HG03558 (cell line): ENCODE measurements around the gene CD151.

ENCODE experiments used
- ATAC-seq: cut with Tn5 transposase; IDR thresholded peaks from one replicate; pipeline ENCODE4 v1.9.1; 2021; ENCODE audit warnings: moderate number of reproducible peaks; ENCODE audit not compliant: unreplicated experiment; ENCODE audit errors: extremely low read depth

The CD151 gene

GRCh38 chr11:854601-855329 is 22.0 kb downstream of the CD151 start:
- no peak for ATAC-seq

- no peak for ATAC-seq
Measured at GRCh38 chr11:855330-855674, 22.6 kb downstream of the CD151 start.

- ATAC-seq, result no peak
Measured at GRCh38 chr11:855796-856195, 23.0 kb downstream of the CD151 start.

GRCh38 chr11:856397-856796 is 23.6 kb downstream of the CD151 start:
- no peak for ATAC-seq

GRCh38 chr11:858053-858761 is 25.5 kb downstream of the CD151 start:
- no peak for ATAC-seq

- no peak for ATAC-seq
Measured at GRCh38 chr11:858762-859339, 26.1 kb downstream of the CD151 start.

- ATAC-seq, result no peak
Measured at GRCh38 chr11:859394-860131, 26.8 kb downstream of the CD151 start.

GRCh38 chr11:860234-861104 is 27.7 kb downstream of the CD151 start:
- no peak for ATAC-seq

- no peak for ATAC-seq
Measured at GRCh38 chr11:861105-861479, 28.3 kb downstream of the CD151 start.

- no peak for ATAC-seq
Measured at GRCh38 chr11:862081-862661, 29.4 kb downstream of the CD151 start.

- ATAC-seq, result no peak
Measured at GRCh38 chr11:862696-863022, 29.9 kb downstream of the CD151 start.

- ATAC-seq, result no peak
Measured at GRCh38 chr11:863023-863909, 30.5 kb downstream of the CD151 start.

GRCh38 chr11:863910-864827 is 31.4 kb downstream of the CD151 start:
- no peak for ATAC-seq

GRCh38 chr11:864898-865297 is 32.1 kb downstream of the CD151 start:
- no peak for ATAC-seq

GRCh38 chr11:865462-866430 is 33.0 kb downstream of the CD151 start:
- no peak for ATAC-seq

- ATAC-seq, result no peak
Measured at GRCh38 chr11:866481-866880, 33.7 kb downstream of the CD151 start.

- ATAC-seq, result no peak
Measured at GRCh38 chr11:867856-868358, 35.2 kb downstream of the CD151 start.
